Tibial nerve (tissue), 3 donors: ENCODE data around the gene GMDS.

Experiments used
- POLR2A ChIP-seq, 2 donors: fragments of 450-650 bp; IDR thresholded peaks; one replicate each; pipeline ENCODE4 v1.6.1; 2017; ENCODE audit warnings: antibody characterized with exemption in 2 of 2, mild to moderate bottlenecking in 2 of 2, moderate library complexity in 2 of 2
- TF ChIP-seq, protein P1 (sequence below), 5 experiments: fragments of 200-600 bp in 3 of 5; fragments of 450-650 bp in 2 of 5; sonication (generic) in 3 of 5; IDR thresholded peaks; one replicate each; pipeline ENCODE4 v1.5.1; 2016 to 2019; ENCODE audit warnings: antibody characterized with exemption in 5 of 5, mild to moderate bottlenecking in 3 of 5, moderate library complexity in 2 of 5

DNA sequence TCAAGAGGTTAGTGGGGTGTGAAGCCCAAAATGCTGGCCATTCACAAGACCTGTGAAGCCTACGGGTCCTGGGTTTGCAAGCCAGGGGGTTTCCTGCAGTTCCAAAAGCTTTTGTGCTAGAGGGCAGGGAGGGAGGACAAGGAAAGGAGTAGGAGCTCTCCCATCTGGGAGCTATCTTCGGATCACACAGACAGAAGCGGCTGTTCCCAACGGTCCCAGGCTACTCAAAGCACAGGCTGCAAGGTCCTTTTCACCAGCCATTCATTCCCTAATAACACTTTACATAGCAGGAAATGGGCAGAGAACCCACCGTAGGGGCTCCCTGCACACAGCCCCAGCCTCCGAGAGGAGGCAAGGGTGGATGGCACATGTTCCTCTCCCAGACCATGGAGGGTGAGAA, 338.8 kb downstream of the GMDS start:
- TF ChIP-seq, protein P1, sequence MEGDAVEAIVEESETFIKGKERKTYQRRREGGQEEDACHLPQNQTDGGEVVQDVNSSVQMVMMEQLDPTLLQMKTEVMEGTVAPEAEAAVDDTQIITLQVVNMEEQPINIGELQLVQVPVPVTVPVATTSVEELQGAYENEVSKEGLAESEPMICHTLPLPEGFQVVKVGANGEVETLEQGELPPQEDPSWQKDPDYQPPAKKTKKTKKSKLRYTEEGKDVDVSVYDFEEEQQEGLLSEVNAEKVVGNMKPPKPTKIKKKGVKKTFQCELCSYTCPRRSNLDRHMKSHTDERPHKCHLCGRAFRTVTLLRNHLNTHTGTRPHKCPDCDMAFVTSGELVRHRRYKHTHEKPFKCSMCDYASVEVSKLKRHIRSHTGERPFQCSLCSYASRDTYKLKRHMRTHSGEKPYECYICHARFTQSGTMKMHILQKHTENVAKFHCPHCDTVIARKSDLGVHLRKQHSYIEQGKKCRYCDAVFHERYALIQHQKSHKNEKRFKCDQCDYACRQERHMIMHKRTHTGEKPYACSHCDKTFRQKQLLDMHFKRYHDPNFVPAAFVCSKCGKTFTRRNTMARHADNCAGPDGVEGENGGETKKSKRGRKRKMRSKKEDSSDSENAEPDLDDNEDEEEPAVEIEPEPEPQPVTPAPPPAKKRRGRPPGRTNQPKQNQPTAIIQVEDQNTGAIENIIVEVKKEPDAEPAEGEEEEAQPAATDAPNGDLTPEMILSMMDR (IDR thresholded peaks at IDR 0.05), result no peak
- no peak for TF ChIP-seq POLR2A (IDR thresholded peaks at IDR 0.05)
